ENCODE results near the gene FECH.

Gene FECH

GRCh38 chr18:57576316-57576715, 10.2 kb downstream of the FECH start:
- Histone ChIP-seq H3K36me3 (peaks cover 57% of the 10 kb centered on the region), H3K27me3 (ENCODE audit: insufficient read depth, low read depth, severe bottlenecking) (no peaks in the 10 kb centered on the region), H3K4me3 (ENCODE audit: low read depth, low read length) (no peak overlapping the region), H3K27ac (no peak overlapping the region), H3K9me3 (ENCODE audit: severe bottlenecking) (no peaks in the 10 kb centered on the region)
- TF ChIP-seq, protein P1, sequence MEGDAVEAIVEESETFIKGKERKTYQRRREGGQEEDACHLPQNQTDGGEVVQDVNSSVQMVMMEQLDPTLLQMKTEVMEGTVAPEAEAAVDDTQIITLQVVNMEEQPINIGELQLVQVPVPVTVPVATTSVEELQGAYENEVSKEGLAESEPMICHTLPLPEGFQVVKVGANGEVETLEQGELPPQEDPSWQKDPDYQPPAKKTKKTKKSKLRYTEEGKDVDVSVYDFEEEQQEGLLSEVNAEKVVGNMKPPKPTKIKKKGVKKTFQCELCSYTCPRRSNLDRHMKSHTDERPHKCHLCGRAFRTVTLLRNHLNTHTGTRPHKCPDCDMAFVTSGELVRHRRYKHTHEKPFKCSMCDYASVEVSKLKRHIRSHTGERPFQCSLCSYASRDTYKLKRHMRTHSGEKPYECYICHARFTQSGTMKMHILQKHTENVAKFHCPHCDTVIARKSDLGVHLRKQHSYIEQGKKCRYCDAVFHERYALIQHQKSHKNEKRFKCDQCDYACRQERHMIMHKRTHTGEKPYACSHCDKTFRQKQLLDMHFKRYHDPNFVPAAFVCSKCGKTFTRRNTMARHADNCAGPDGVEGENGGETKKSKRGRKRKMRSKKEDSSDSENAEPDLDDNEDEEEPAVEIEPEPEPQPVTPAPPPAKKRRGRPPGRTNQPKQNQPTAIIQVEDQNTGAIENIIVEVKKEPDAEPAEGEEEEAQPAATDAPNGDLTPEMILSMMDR (IDR thresholded peaks at IDR 0.05; ENCODE audit: low read depth, low read length), result no peak
- no peak for DNase-seq

DNA sequence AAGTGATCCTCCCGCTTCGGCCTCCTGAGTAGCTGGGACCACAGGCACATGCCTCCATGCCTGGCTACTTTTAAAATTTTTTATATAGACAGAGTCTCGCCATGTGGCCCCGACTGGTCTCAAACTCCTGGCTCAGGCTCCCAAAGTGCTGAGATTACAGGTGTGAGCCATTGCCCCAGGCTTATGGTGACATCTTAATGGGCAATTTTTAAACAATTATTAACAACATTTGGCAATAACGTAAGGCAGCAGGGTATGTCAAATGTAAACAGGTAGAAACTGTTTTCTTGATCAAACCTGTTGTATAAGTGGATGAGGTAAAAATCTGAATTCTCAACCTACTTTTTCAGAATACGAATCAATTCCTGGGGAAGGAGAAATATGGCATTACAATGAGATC, 11.0 kb downstream of the FECH start:
- no peak overlapping the region for H3K27ac ChIP-seq
- peaks cover 64% of the 10 kb centered on the region for H3K36me3 ChIP-seq
- H3K9me3 ChIP-seq (ENCODE audit: severe bottlenecking), result no peaks in the 10 kb centered on the region

DNA sequence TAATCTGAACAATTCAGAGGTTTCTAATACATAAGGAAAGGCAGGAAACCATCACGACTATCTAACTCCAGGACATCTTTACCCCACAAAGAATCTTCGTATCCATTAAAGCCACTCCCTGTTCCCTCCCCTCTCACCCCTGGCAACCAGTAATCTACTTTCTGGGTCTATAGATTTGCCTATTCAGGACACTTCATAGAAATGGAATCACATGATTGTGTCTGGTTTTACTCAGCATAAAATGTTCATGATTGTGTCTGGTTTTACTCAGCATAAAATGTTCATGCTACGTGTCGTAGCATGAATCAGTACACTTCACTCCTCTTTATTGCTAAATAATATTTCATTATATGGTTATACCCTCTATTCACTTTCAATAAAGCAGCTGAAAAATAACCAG, 11.6 kb downstream of the FECH start:
- H3K27ac ChIP-seq, result no peak overlapping the region
- no peak for DNase-seq

More for the DNA sequence above, 11.0 kb downstream of the FECH start:
- DNase-seq, result no peak
- no peaks in the 10 kb centered on the region for H3K27me3 ChIP-seq (ENCODE audit: insufficient read depth, low read depth, severe bottlenecking)
- TF ChIP-seq, protein P1 (IDR thresholded peaks at IDR 0.05; ENCODE audit: low read depth, low read length), result no peak
- no peak overlapping the region for H3K4me3 ChIP-seq (ENCODE audit: low read depth, low read length)

DNA sequence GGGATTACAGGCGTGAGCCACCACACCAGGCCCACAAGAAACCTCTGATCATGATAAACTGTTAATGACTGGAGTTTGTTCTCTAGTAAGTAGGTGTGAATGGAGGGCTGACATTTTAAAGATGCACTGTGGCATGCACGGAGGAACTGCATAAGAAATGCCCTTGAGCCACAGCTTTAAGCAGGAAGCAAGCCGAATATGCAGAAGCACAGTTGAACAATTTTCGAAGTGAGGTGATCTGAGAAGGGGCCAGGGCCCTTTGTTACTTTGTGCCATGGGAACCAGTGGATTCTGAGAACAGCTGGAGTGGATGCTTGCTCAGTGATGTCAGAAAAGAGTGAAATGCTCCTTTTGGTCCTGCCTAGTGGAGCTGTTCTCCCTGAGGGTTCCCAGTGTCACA, 16.3 kb downstream of the FECH start:
- Histone ChIP-seq H3K9me3 (ENCODE audit: severe bottlenecking) (no peaks in the 10 kb centered on the region), H3K36me3 (peaks cover 58% of the 10 kb centered on the region), H3K27ac (no peak overlapping the region), H3K27me3 (ENCODE audit: insufficient read depth, low read depth, severe bottlenecking) (no peaks in the 10 kb centered on the region), H3K4me3 (ENCODE audit: low read depth, low read length) (no peak overlapping the region)
- DNase-seq, result no peak
- TF ChIP-seq, protein P1 (IDR thresholded peaks at IDR 0.05; ENCODE audit: low read depth, low read length), result no peak

More for the DNA sequence above, 11.6 kb downstream of the FECH start:
- no peaks in the 10 kb centered on the region for H3K27me3 ChIP-seq (ENCODE audit: insufficient read depth, low read depth, severe bottlenecking)
- TF ChIP-seq, protein P1 (IDR thresholded peaks at IDR 0.05; ENCODE audit: low read depth, low read length), result no peak
- no peaks in the 10 kb centered on the region for H3K9me3 ChIP-seq (ENCODE audit: severe bottlenecking)
- H3K4me3 ChIP-seq (ENCODE audit: low read depth, low read length), result no peak overlapping the region
- peaks cover 69% of the 10 kb centered on the region for H3K36me3 ChIP-seq

DNA sequence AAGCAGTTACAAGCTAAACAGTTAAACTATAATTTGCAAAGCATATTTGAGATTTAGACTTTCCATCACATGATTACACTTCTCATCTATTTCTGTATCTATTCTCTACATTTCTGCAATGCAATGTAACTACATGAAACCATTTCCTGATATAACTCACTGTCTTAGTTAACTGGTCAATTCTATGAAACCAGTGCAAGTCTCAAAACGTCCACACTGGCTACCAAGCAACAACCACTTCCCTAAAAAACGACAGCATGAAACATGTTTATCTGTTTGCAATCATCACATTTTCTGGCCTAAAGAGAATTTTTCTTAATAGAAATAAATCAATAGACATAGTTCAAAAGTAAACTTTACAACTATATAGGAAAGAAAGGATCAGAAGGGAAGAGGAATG, 17.4 kb downstream of the FECH start:
- Histone ChIP-seq H3K9me3 (ENCODE audit: severe bottlenecking) (no peaks in the 10 kb centered on the region), H3K27me3 (ENCODE audit: insufficient read depth, low read depth, severe bottlenecking) (no peaks in the 10 kb centered on the region), H3K27ac (no peak overlapping the region), H3K4me3 (ENCODE audit: low read depth, low read length) (no peak overlapping the region), H3K36me3 (peaks cover 68% of the 10 kb centered on the region)
- no peak for DNase-seq
- TF ChIP-seq, protein P1 (IDR thresholded peaks at IDR 0.05; ENCODE audit: low read depth, low read length), result no peak

DNA sequence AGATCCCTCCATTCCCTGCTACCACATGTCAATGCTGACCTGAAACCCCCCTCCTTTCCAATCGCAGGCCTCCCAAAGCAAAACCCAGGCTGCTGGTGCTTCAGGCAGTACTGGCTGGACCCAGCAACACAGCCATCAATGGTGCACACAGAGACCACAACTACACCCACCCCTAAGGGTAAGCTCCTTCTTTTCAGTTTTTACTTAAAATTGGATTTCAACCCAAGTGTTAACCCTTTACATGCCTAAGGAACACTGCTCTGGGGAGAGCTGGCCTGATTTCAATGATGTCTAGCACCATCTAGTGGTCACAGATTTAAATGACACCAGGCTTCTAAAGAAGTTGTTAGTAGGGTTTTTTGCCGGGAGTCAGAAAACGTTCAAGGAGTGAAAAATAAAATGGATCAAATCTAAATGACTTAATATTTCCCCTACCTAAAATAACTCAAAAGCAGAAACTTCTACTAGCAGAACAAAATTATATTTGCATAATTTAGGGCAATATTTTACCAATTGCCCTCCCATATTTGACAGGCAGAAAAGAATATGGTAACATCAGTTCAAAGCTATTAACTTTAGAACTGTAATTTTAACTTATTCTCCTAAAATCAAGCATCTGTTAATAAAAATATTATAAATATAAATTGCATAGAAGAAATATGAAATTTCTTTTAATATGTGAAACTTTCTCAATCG, 24.6 kb downstream of the FECH start:
- peak; percentile 49 for DNase-seq
- Histone ChIP-seq H3K9me3 (ENCODE audit: severe bottlenecking) (no peaks in the 10 kb centered on the region), H3K27ac (no peak overlapping the region), H3K4me3 (ENCODE audit: low read depth, low read length) (no peak overlapping the region), H3K36me3 (peaks cover 51% of the 10 kb centered on the region), H3K27me3 (ENCODE audit: insufficient read depth, low read depth, severe bottlenecking) (no peaks in the 10 kb centered on the region)
- TF ChIP-seq, protein P1 (IDR thresholded peaks at IDR 0.05; ENCODE audit: low read depth, low read length), result peak; percentile 54

Data from WERI-Rb-1 (cell line).